ENCODE results near the gene FBXW7.

GRCh38 chr4:152485726-152486276 is 50.1 kb downstream of the FBXW7 start:
- no peak for TF ChIP-seq CTCF (conservative IDR thresholded peaks at IDR 0.05 in 1 of 2, IDR thresholded peaks at IDR 0.05 in 1 of 2; ENCODE audit: low read depth in 1 of 2, low read length in 2 of 2)
- no peak for TF ChIP-seq EZH2 (IDR thresholded peaks at IDR 0.05; ENCODE audit: low read length, missing control alignments)
